HepG2 (cell line): ENCODE results near the gene DMXL2. TPM values are rescaled to one million over a fixed set of nuclear protein-coding genes. Genes with fewer than 3 reads are reported as not detected.

Experiments used
- ATAC-seq: fragments of 200-7000 bp; cut with Tn5 transposase; 3 replicates; pipeline ENCODE4 v1.9.1; 2020; ENCODE audit warnings: mild to moderate bottlenecking, moderate library complexity
- BruUV-seq: library from RNA; stranded (reverse); fragments of 400-500 nt; replicated peaks from 2 replicates; lab custom pipeline; 2021; lab: Mats Ljungman, UMichigan
- CTCF ChIA-PET: fragments of 300-600 bp; formaldehyde crosslinking; extraction: SDS; loops from one replicate; lab custom pipeline; 2021; ENCODE audit warnings: low total read pairs, inconsistent platforms, low intra/inter-chr PET ratio; lab: Yijun Ruan, JAX
- POLR2A ChIA-PET: fragments of 350-600 bp; sonication (Branson Sonifier 250); formaldehyde crosslinking; loops from one replicate; lab custom pipeline; 2020; ENCODE audit warnings: antibody characterized with exemption, inconsistent platforms; lab: Yijun Ruan, JAX
- DNase-seq: peaks from one replicate; pipeline ENCODE4 v3.0.0-alpha.2; 2015; ENCODE audit warnings: low spot score
- FAIRE-seq: peaks from 3 replicates; lab custom pipeline; 2011; peaks lifted over from hg19 to GRCh38; lab: Jason Lieb, UNC
- H2AFZ ChIP-seq: one replicate; pipeline ENCODE4 v1.6.1; 2011; ENCODE audit warnings: low read length, inconsistent platforms
- H3K27ac ChIP-seq: fragments of 300-600 bp; 3 replicates; pipeline ENCODE4 v1.8.0; 2011; ENCODE audit warnings: mixed run types, mild to moderate bottlenecking, mixed read lengths, low read length, inconsistent platforms; ENCODE audit not compliant: insufficient read depth; ENCODE audit errors: extremely low read length
- H3K27me3 ChIP-seq, 2 experiments: fragments of 200-600 bp in 1 of 2; 2 replicates in 1 of 2; 3 replicates in 1 of 2; pipeline versions ENCODE4 v1.6.0 to v1.8.0; 2011; ENCODE audit warnings: low read length in 2 of 2, mild to moderate bottlenecking in 2 of 2, moderate library complexity in 2 of 2, inconsistent platforms in 1 of 2; ENCODE audit not compliant: insufficient read depth in 2 of 2, control insufficient read depth in 1 of 2
- H3K36me3 ChIP-seq, 2 experiments: fragments of 200-600 bp in 1 of 2; replicated peaks in 1 of 2; 2 replicates in 1 of 2; 3 replicates in 1 of 2; pipeline versions ENCODE4 v1.5.1 to v1.8.0; 2011; ENCODE audit warnings: low read length in 2 of 2, inconsistent platforms in 1 of 2; ENCODE audit not compliant: insufficient read depth in 2 of 2, control insufficient read depth in 1 of 2
- H3K4me1 ChIP-seq: 2 replicates; pipeline ENCODE4 v1.5.1; 2012; ENCODE audit warnings: low read length, inconsistent platforms; ENCODE audit not compliant: insufficient read depth
- H3K4me2 ChIP-seq: 2 replicates; pipeline ENCODE4 v1.6.0; 2011; ENCODE audit warnings: low read depth, low read length, inconsistent platforms
- H3K4me3 ChIP-seq, 3 experiments: fragments of 200-600 bp in 1 of 3; sonication (generic), shearing (Covaris generic) in 1 of 3; replicated peaks in 1 of 3; 2 replicates each; pipeline ENCODE4 v1.5.1; 2011 to 2016; ENCODE audit warnings: low read length in 3 of 3, inconsistent platforms in 2 of 3, low read depth in 2 of 3, mild to moderate bottlenecking in 2 of 3, control low read depth in 1 of 3, mixed read lengths in 1 of 3; ENCODE audit not compliant: insufficient read depth in 1 of 3
- H3K79me2 ChIP-seq: one replicate; pipeline ENCODE4 v1.6.1; 2011; ENCODE audit warnings: low read length, inconsistent platforms; ENCODE audit not compliant: insufficient read depth
- H3K9ac ChIP-seq: 2 replicates; pipeline ENCODE4 v1.6.0; 2011; ENCODE audit warnings: mild to moderate bottlenecking, low read depth, low read length, inconsistent platforms; ENCODE audit not compliant: insufficient read depth
- H3K9me3 ChIP-seq: 2 replicates; pipeline ENCODE4 v1.5.1; 2012; ENCODE audit warnings: mild to moderate bottlenecking, low read length
- H4K20me1 ChIP-seq: 2 replicates; pipeline ENCODE4 v1.6.0; 2011; ENCODE audit warnings: inconsistent platforms, mild to moderate bottlenecking, low read length, moderate library complexity; ENCODE audit not compliant: insufficient read depth
- BCL6 ChIP-seq: IDR thresholded peaks from 2 replicates; pipeline ENCODE4 v1.6.1; 2016; ENCODE audit warnings: missing genetic modification reagents, missing compliant biosample characterization
- CEBPG ChIP-seq: IDR thresholded peaks from 2 replicates; pipeline ENCODE4 v1.6.1; 2016
- CSRNP1 ChIP-seq: sonication (generic); formaldehyde crosslinking; IDR thresholded peaks from 2 replicates; pipeline ENCODE4 v1.8.1; 2023; ENCODE audit warnings: mild to moderate bottlenecking, missing genetic modification reagents
- EHMT2 ChIP-seq: fragments of 200-600 bp; sonication (generic); IDR thresholded peaks from 2 replicates; pipeline ENCODE4 v1.7.0; 2017; ENCODE audit warnings: antibody characterized with exemption, low read depth, low read length, borderline replicate concordance
- FIP1L1 ChIP-seq: fragments of 200-400 bp; formaldehyde crosslinking; IDR thresholded peaks from 2 replicates; pipeline ENCODE4 v1.6.1; 2018; ENCODE audit warnings: low read depth, mild to moderate bottlenecking, low read length, moderate library complexity, borderline replicate concordance; ENCODE audit not compliant: insufficient read depth
- FOSL1 ChIP-seq: sonication (generic); formaldehyde crosslinking; IDR thresholded peaks from 2 replicates; pipeline ENCODE4 v1.9.0; 2021; ENCODE audit warnings: missing genetic modification reagents, borderline replicate concordance
- GATAD1 ChIP-seq: IDR thresholded peaks from 2 replicates; pipeline ENCODE4 v1.6.1; 2016; ENCODE audit warnings: missing genetic modification reagents, missing compliant biosample characterization
- GATAD2A ChIP-seq: IDR thresholded peaks from 2 replicates; pipeline ENCODE4 v1.6.1; 2016
- GFI1 ChIP-seq: sonication (generic); formaldehyde crosslinking; IDR thresholded peaks from 2 replicates; pipeline ENCODE4 v1.5.0; 2020; ENCODE audit warnings: missing genetic modification reagents, mild to moderate bottlenecking, borderline replicate concordance
- HES4 ChIP-seq: sonication (generic); formaldehyde crosslinking; IDR thresholded peaks from 2 replicates; pipeline ENCODE4 v1.9.0; 2021; ENCODE audit warnings: mild to moderate bottlenecking, missing genetic modification reagents, borderline replicate concordance
- KLF11 ChIP-seq: IDR thresholded peaks from 2 replicates; pipeline ENCODE4 v1.6.1; 2016; ENCODE audit warnings: missing compliant biosample characterization
- MXD4 ChIP-seq: IDR thresholded peaks from 2 replicates; pipeline ENCODE4 v1.6.1; 2016; ENCODE audit warnings: mild to moderate bottlenecking, missing biosample characterization, missing genetic modification reagents
- REXO4 ChIP-seq: sonication (generic); formaldehyde crosslinking; IDR thresholded peaks from 2 replicates; pipeline ENCODE4 v1.8.0; 2022; ENCODE audit warnings: missing genetic modification reagents, mild to moderate bottlenecking, borderline replicate concordance
- SETDB1 ChIP-seq: sonication (generic); formaldehyde crosslinking; IDR thresholded peaks from 2 replicates; pipeline ENCODE4 v1.5.1; 2020; ENCODE audit warnings: missing genetic modification reagents, mild to moderate bottlenecking, borderline replicate concordance
- SMC3 ChIP-seq: IDR thresholded peaks from 2 replicates; pipeline ENCODE4 v1.6.1; 2011; ENCODE audit warnings: low read length, improper control_type of control experiment
- STAG1 ChIP-seq: sonication (generic); formaldehyde crosslinking; IDR thresholded peaks from 2 replicates; pipeline ENCODE4 v1.4.0; 2020; ENCODE audit warnings: missing genetic modification reagents
- ZMAT3 ChIP-seq: sonication (generic); formaldehyde crosslinking; conservative IDR thresholded peaks from 2 replicates; pipeline ENCODE4 v1.7.0; 2021; ENCODE audit warnings: missing genetic modification reagents
- ZNF3 ChIP-seq: IDR thresholded peaks from 2 replicates; pipeline ENCODE4 v1.7.0; 2017; ENCODE audit warnings: inconsistent platforms
- ZNF761 ChIP-seq: sonication (generic); formaldehyde crosslinking; conservative IDR thresholded peaks from 2 replicates; pipeline ENCODE4 v1.4.0; 2020; ENCODE audit warnings: mild to moderate bottlenecking, missing genetic modification reagents
- ZZZ3 ChIP-seq: sonication (generic); formaldehyde crosslinking; IDR thresholded peaks from 2 replicates; pipeline ENCODE4 v1.4.0; 2020; ENCODE audit warnings: missing genetic modification reagents, mild to moderate bottlenecking, borderline replicate concordance
- WGBS: methylation state at CpG from one replicate; pipeline ENCODE4 v1.1.6; 2017; ENCODE audit warnings: low lambda C conversion rate; 5-methylcytosine and 5-hydroxymethylcytosine counted together
- in situ Hi-C: cut with HindIII; loops from 2 replicates; pipeline ENCODE4 v1.10.0; 2017; ENCODE audit warnings: low pct_unique_long_range_greater_than_20kb; ENCODE audit not compliant: extremely low pct_ligation_motif_present
- intact Hi-C: fragments of 100-400 bp; cut with micrococcal nuclease; formaldehyde crosslinking; loops from one replicate; pipeline ENCODE4 v1.10.0; 2022; ENCODE audit not compliant: unreplicated experiment
- polyA plus RNA-seq, 8 experiments: library from polyadenylated mRNA; depleted of rRNA in 3 of 8; stranded (reverse) in 7 of 8; unstranded in 1 of 8; fragments of >200 nt; fragmentation: Illumina TruSeq in 4 of 8; extraction: Trizol in 4 of 8; gene quantifications; 2 replicates each; pipeline versions ENCODE4 v1.2.1 to v1.2.3, GENCODE V29; 2011 to 2016; ENCODE audit warnings: low read depth in 4 of 8, missing spikeins in 1 of 8, mixed read lengths in 1 of 8; ENCODE audit not compliant: insufficient read depth in 1 of 8
- total RNA-seq, 5 experiments: library from RNA; depleted of rRNA; stranded (reverse); fragments of >200 nt; fragmentation: Illumina TruSeq; extraction: Trizol; gene quantifications; 2 replicates each; pipeline ENCODE4 v1.2.3, GENCODE V29; 2016; ENCODE audit warnings: low read depth in 1 of 5
- TF ChIP-seq, protein P1 (sequence below), 2 experiments: fragments of 450-650 bp in 1 of 2; sonication (generic) in 1 of 2; formaldehyde crosslinking; IDR thresholded peaks; 2 replicates each; pipeline versions ENCODE4 v1.5.0 to v1.8.0; 2020 to 2022; ENCODE audit warnings: mild to moderate bottlenecking in 1 of 2, missing genetic modification reagents in 1 of 2
- TF ChIP-seq, protein P2 (sequence below): sonication (generic); formaldehyde crosslinking; IDR thresholded peaks from 2 replicates; pipeline ENCODE4 v1.5.0; 2020; ENCODE audit warnings: mild to moderate bottlenecking, missing genetic modification reagents, moderate library complexity

DMXL2 gene
- total and polyA plus RNA-seq, 2 of the 13 experiments (the other 11 are each of a cell fraction or from before 2014, with no cell fraction given), result 11.6 to 15.3 TPM

DNA sequence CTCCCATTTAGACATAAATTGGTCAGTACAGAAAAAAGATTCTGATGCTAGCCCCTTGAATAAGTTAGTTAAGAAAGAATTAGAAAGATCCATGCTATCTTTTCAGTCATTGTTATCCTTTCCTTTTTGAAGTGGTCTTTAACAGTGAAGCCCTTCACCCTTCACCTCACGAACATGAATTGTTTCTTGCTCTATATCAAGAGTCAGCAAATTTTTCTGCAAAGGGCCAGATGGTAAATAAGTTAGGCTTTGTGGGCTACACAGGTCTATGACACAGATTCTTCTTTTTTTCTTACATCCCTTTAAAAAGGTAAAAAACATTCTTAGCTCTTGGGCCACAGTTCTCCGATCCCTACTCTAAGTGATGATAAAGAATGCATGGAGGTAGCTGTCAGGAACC lies 74.9 kb downstream of the DMXL2 start (continued):
- TF ChIP-seq SETDB1 (CRISPR knock-in tag) (no peak), HES4 (no peak), FIP1L1 (no peak), ZNF3 (CRISPR knock-in tag) (no peak)

DNA sequence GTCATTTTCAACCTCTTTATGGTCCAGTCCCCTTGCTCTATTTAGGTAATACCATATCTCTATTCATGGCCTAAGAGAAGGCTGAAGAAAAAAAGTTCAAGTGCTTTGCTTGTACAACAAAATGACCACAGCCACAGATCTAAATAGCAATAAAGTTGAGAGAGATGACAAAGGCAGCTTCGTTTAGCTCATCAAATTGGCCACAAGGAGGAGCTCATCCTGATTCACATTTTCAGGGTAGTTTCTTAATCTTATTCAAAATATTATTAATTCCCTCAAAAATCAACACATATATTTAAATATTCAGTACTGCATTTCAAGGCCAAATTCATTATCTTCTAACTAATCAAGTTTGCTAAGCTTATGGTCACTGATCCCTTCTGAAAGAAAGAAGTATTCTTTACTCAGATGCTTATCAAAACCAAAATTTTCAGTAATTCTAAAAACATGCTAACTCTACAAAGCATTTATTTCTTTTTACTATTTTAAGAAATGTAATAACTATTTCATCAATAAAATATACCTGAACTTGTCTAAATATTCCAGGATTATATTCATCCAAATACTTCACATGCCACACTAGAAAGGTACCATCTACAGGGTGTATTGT lies 85.5 kb downstream of the DMXL2 start:
- intact Hi-C loops, result loop anchor here (1.0 to 10.0 kb wide), 2 partner anchors 86 to 238 kb away; no protein-coding TSS in a partner anchor

More for the DNA sequence above, 85.5 kb downstream of the DMXL2 start:
- in situ Hi-C loops, result no loop called here
- Histone ChIP-seq H3K36me3 (no peaks in the 10 kb centered on the region; a peak in 2 of 5 replicates), H4K20me1 (no peaks in the 10 kb centered on the region), H2AFZ (no peak overlapping the region), H3K27ac (no peak overlapping the region), H3K4me1 (no peaks in the 10 kb centered on the region), H3K79me2 (no peaks in the 10 kb centered on the region), H3K9ac (no peak overlapping the region), H3K4me3 (no peak overlapping the region), H3K27me3 (no peaks in the 10 kb centered on the region), H3K9me3 (no peaks in the 10 kb centered on the region), H3K4me2 (no peak overlapping the region)
- FAIRE-seq (peak; percentile 63), DNase-seq (peak; percentile 3), ATAC-seq (no peak)
- ChIA-PET CTCF (no interaction called here), POLR2A (no interaction called here)
- TF ChIP-seq FOSL1 (CRISPR knock-in tag), result no peak
- TF ChIP-seq STAG1 (CRISPR knock-in tag), result peak; percentile 23; the same call in 1 of the 2 replicates
- no peak for TF ChIP-seq REXO4 (CRISPR knock-in tag)
- no peak for TF ChIP-seq GATAD1
- TF ChIP-seq KLF11 (CRISPR knock-in tag), result no peak
- TF ChIP-seq CEBPG (CRISPR knock-in tag), result no peak
- TF ChIP-seq, protein P1, sequence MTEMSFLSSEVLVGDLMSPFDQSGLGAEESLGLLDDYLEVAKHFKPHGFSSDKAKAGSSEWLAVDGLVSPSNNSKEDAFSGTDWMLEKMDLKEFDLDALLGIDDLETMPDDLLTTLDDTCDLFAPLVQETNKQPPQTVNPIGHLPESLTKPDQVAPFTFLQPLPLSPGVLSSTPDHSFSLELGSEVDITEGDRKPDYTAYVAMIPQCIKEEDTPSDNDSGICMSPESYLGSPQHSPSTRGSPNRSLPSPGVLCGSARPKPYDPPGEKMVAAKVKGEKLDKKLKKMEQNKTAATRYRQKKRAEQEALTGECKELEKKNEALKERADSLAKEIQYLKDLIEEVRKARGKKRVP (CRISPR knock-in tag; IDR thresholded peaks at IDR 0.05), result no peak
- TF ChIP-seq, protein P2, sequence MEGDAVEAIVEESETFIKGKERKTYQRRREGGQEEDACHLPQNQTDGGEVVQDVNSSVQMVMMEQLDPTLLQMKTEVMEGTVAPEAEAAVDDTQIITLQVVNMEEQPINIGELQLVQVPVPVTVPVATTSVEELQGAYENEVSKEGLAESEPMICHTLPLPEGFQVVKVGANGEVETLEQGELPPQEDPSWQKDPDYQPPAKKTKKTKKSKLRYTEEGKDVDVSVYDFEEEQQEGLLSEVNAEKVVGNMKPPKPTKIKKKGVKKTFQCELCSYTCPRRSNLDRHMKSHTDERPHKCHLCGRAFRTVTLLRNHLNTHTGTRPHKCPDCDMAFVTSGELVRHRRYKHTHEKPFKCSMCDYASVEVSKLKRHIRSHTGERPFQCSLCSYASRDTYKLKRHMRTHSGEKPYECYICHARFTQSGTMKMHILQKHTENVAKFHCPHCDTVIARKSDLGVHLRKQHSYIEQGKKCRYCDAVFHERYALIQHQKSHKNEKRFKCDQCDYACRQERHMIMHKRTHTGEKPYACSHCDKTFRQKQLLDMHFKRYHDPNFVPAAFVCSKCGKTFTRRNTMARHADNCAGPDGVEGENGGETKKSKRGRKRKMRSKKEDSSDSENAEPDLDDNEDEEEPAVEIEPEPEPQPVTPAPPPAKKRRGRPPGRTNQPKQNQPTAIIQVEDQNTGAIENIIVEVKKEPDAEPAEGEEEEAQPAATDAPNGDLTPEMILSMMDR (CRISPR knock-in tag), result peak; percentile 47
- peak; percentile 26; the same call in 1 of the 2 replicates for TF ChIP-seq SMC3
- no peak for TF ChIP-seq BCL6 (CRISPR knock-in tag)
- TF ChIP-seq CSRNP1, result no peak
- TF ChIP-seq GFI1 (CRISPR knock-in tag), result no peak
- TF ChIP-seq MXD4 (CRISPR knock-in tag), result no peak
- TF ChIP-seq GATAD2A (CRISPR knock-in tag), result no peak
- TF ChIP-seq ZMAT3 (CRISPR knock-in tag), result no peak
- TF ChIP-seq ZZZ3 (CRISPR knock-in tag), result no peak
- TF ChIP-seq EHMT2, result no peak
- TF ChIP-seq ZNF761 (CRISPR knock-in tag), result no peak
- BruUV-seq, result no TSS peak
- 9% methylated on average over 1 of the region's 1 CpG for WGBS
